GM23338 (cell line): ENCODE measurements around the gene DIP2C. TPM values are rescaled to one million over a fixed set of nuclear protein-coding genes. Genes with fewer than 3 reads are reported as not detected.

ENCODE experiments used
- ATAC-seq: fragments of 200-7000 bp; cut with Tn5 transposase; 3 replicates; pipeline ENCODE4 v1.9.1; 2020
- DNase-seq: peaks from one replicate; pipeline ENCODE4 v3.0.0-alpha.2; 2015; ENCODE audit warnings: low spot score
- H2AFZ ChIP-seq: fragments of 200-600 bp; sonication (generic); 2 replicates; pipeline ENCODE4 v1.8.0; 2016; ENCODE audit warnings: antibody characterized with exemption, mild to moderate bottlenecking, moderate library complexity
- H3F3A ChIP-seq: fragments of 200-600 bp; sonication (generic); replicated peaks from 2 replicates; pipeline ENCODE4 v1.8.0; 2017; ENCODE audit warnings: antibody characterized with exemption, mixed run types, low read depth
- H3K27ac ChIP-seq: fragments of 200-600 bp; sonication (generic); 2 replicates; pipeline ENCODE4 v1.6.1; 2016; ENCODE audit warnings: low read depth
- H3K27me3 ChIP-seq: fragments of 200-600 bp; sonication (generic); 2 replicates; pipeline ENCODE4 v1.8.0; 2016; ENCODE audit warnings: mild to moderate bottlenecking, mixed run types, moderate library complexity; ENCODE audit not compliant: insufficient read depth
- H3K36me3 ChIP-seq: fragments of 200-600 bp; sonication (generic); 2 replicates; pipeline ENCODE4 v1.8.0; 2016; ENCODE audit warnings: mild to moderate bottlenecking; ENCODE audit not compliant: insufficient read depth
- H3K4me1 ChIP-seq: fragments of 200-600 bp; sonication (generic); 2 replicates; pipeline ENCODE4 v1.8.0; 2016; ENCODE audit warnings: mild to moderate bottlenecking, moderate library complexity; ENCODE audit not compliant: insufficient read depth
- H3K4me2 ChIP-seq: fragments of 200-600 bp; sonication (generic); 2 replicates; pipeline ENCODE4 v1.7.1; 2017; ENCODE audit warnings: mixed run types
- H3K4me3 ChIP-seq: fragments of 200-600 bp; sonication (generic); 2 replicates; pipeline ENCODE4 v1.6.1; 2016; ENCODE audit warnings: mixed run types
- H3K79me2 ChIP-seq: fragments of 200-600 bp; sonication (generic); replicated peaks from 2 replicates; pipeline ENCODE4 v1.8.0; 2017; ENCODE audit warnings: mild to moderate bottlenecking; ENCODE audit not compliant: insufficient read depth
- H3K9me2 ChIP-seq: fragments of 200-600 bp; sonication (generic); 2 replicates; pipeline ENCODE4 v1.8.0; 2017; ENCODE audit not compliant: insufficient read depth
- H4K20me1 ChIP-seq: fragments of 200-600 bp; sonication (generic); replicated peaks from 2 replicates; pipeline ENCODE4 v1.8.0; 2017; ENCODE audit warnings: mild to moderate bottlenecking; ENCODE audit not compliant: insufficient read depth
- H3K27ac Mint-ChIP-seq: 2 replicates; pipeline ENCODE4 v1.8.0; 2020; ENCODE audit warnings: inconsistent platforms, mild to moderate bottlenecking, moderate library complexity, mixed read lengths
- H3K27me3 Mint-ChIP-seq: 3 replicates; pipeline ENCODE4 v1.8.0; 2022; ENCODE audit warnings: low read depth, mild to moderate bottlenecking, moderate library complexity, mixed read lengths, inconsistent platforms; ENCODE audit not compliant: insufficient read depth, poor library complexity
- H3K36me3 Mint-ChIP-seq: 3 replicates; pipeline ENCODE4 v1.8.0; 2021; ENCODE audit warnings: low read depth, mild to moderate bottlenecking, inconsistent platforms, moderate library complexity, mixed read lengths
- H3K4me1 Mint-ChIP-seq: 3 replicates; pipeline ENCODE4 v1.8.0; 2020; ENCODE audit warnings: mild to moderate bottlenecking, inconsistent platforms, mixed read lengths
- H3K4me3 Mint-ChIP-seq: 3 replicates; pipeline ENCODE4 v1.8.0; 2021; ENCODE audit warnings: moderate library complexity, mild to moderate bottlenecking, inconsistent platforms, mixed read lengths
- H3K9me3 Mint-ChIP-seq: 3 replicates; pipeline ENCODE4 v1.8.0; 2020; ENCODE audit warnings: moderate library complexity, mild to moderate bottlenecking, inconsistent platforms, mixed read lengths
- CREB1 ChIP-seq: fragments of 250-450 bp; sonication (Bioruptor Pico); IDR thresholded peaks from 2 replicates; pipeline ENCODE4 v1.5.0; 2020; ENCODE audit warnings: low read depth, mild to moderate bottlenecking, moderate library complexity
- CTCF ChIP-seq, 2 experiments: fragments of 200-600 bp in 1 of 2; sonication (generic) in 1 of 2; conservative IDR thresholded peaks; 2 replicates each; pipeline versions ENCODE4 v1.5.1 to v1.6.1; 2016 to 2017; ENCODE audit warnings: antibody characterized with exemption in 2 of 2, low read depth in 2 of 2, mild to moderate bottlenecking in 2 of 2, moderate library complexity in 1 of 2
- ETS1 ChIP-seq: IDR thresholded peaks from 2 replicates; pipeline ENCODE4 v1.6.1; 2016; ENCODE audit warnings: antibody characterized with exemption
- EZH2 ChIP-seq: fragments of 200-600 bp; sonication (generic); IDR thresholded peaks from one replicate; pipeline ENCODE4 v1.8.0; 2017; ENCODE audit warnings: antibody characterized with exemption, mild to moderate bottlenecking, low read depth; ENCODE audit not compliant: unreplicated experiment
- EZH2phosphoT487 ChIP-seq: fragments of 200-600 bp; sonication (generic); IDR thresholded peaks from one replicate; pipeline ENCODE4 v1.8.1; 2018; ENCODE audit warnings: antibody characterized with exemption; ENCODE audit not compliant: unreplicated experiment
- JUNB ChIP-seq: IDR thresholded peaks from one replicate; pipeline ENCODE4 v1.6.1; 2016; ENCODE audit warnings: antibody characterized with exemption; ENCODE audit not compliant: unreplicated experiment
- NANOG ChIP-seq: IDR thresholded peaks from 2 replicates; pipeline ENCODE4 v1.6.1; 2016; ENCODE audit warnings: antibody characterized with exemption, borderline replicate concordance
- POLR2AphosphoS5 ChIP-seq: IDR thresholded peaks from 2 replicates; pipeline ENCODE4 v1.6.1; 2016; ENCODE audit warnings: antibody characterized with exemption, low read depth
- STAT1 ChIP-seq: IDR thresholded peaks from one replicate; pipeline ENCODE4 v1.6.1; 2016; ENCODE audit warnings: antibody characterized with exemption; ENCODE audit not compliant: unreplicated experiment
- ZNF114 ChIP-seq: fragments of 250-450 bp; sonication (Bioruptor Pico); IDR thresholded peaks from 2 replicates; pipeline ENCODE4 v1.5.0; 2020; ENCODE audit warnings: mild to moderate bottlenecking, moderate library complexity
- ZNF331 ChIP-seq: fragments of 250-450 bp; sonication (Bioruptor Pico); IDR thresholded peaks from 2 replicates; pipeline ENCODE4 v1.5.0; 2020; ENCODE audit warnings: low read depth, mild to moderate bottlenecking, moderate library complexity
- polyA plus RNA-seq: library from polyadenylated mRNA; unstranded; fragments of >200 nt; fragmentation: Nextera tagmentation; extraction: Ambion mirVana; gene quantifications from 2 replicates; pipeline ENCODE4 v1.2.1, GENCODE V29; 2016
- total RNA-seq: library from RNA; depleted of rRNA; stranded (reverse); fragments of >200 nt; shearing (Covaris generic); gene quantifications from 2 replicates; pipeline ENCODE4 v1.2.3, GENCODE V29; 2014
- TF ChIP-seq, protein P1 (sequence below): IDR thresholded peaks from one replicate; pipeline ENCODE4 v1.6.1; 2018; ENCODE audit warnings: antibody characterized with exemption; ENCODE audit not compliant: unreplicated experiment
- TF ChIP-seq, protein P2 (sequence below): fragments of 250-450 bp; sonication (Bioruptor Pico); IDR thresholded peaks from 2 replicates; pipeline ENCODE4 v1.5.0; 2020; ENCODE audit warnings: mild to moderate bottlenecking, moderate library complexity

The DIP2C gene
- total and polyA plus RNA-seq, 2 experiments from 2014 or later, result 5.1 to 7.7 TPM

- no peaks in the 10 kb centered on the region for H3K9me3 Mint-ChIP-seq
- Histone ChIP-seq H3K36me3 (no peaks in the 10 kb centered on the region), H2AFZ (no peak overlapping the region), H3F3A (no peaks in the 10 kb centered on the region), H4K20me1 (no peaks in the 10 kb centered on the region), H3K4me2 (no peak overlapping the region), H3K27ac (no peak overlapping the region), H3K27me3 (no peaks in the 10 kb centered on the region), H3K79me2 (no peaks in the 10 kb centered on the region), H3K4me1 (no peaks in the 10 kb centered on the region), H3K4me3 (no peak overlapping the region), H3K9me2 (no peaks in the 10 kb centered on the region)
- H3K4me3 Mint-ChIP-seq, result no peak overlapping the region
- DNase-seq (no peak), ATAC-seq (no peak)
- no peaks in the 10 kb centered on the region; the same call in 2 of the 3 replicates for H3K36me3 Mint-ChIP-seq
- TF ChIP-seq CREB1 (CRISPR knock-in tag), result no peak
- no peak for TF ChIP-seq ETS1
- no peak for TF ChIP-seq CTCF (conservative IDR thresholded peaks at IDR 0.05; ENCODE audit: low read depth in 2 of 2)
- TF ChIP-seq EZH2, result no peak
- no peak for TF ChIP-seq POLR2AphosphoS5
- TF ChIP-seq ZNF114 (CRISPR knock-in tag), result no peak
- no peak for TF ChIP-seq JUNB
- TF ChIP-seq NANOG, result no peak
- TF ChIP-seq EZH2phosphoT487, result no peak
- no peak for TF ChIP-seq STAT1
- no peak for TF ChIP-seq ZNF331
- TF ChIP-seq, protein P1, sequence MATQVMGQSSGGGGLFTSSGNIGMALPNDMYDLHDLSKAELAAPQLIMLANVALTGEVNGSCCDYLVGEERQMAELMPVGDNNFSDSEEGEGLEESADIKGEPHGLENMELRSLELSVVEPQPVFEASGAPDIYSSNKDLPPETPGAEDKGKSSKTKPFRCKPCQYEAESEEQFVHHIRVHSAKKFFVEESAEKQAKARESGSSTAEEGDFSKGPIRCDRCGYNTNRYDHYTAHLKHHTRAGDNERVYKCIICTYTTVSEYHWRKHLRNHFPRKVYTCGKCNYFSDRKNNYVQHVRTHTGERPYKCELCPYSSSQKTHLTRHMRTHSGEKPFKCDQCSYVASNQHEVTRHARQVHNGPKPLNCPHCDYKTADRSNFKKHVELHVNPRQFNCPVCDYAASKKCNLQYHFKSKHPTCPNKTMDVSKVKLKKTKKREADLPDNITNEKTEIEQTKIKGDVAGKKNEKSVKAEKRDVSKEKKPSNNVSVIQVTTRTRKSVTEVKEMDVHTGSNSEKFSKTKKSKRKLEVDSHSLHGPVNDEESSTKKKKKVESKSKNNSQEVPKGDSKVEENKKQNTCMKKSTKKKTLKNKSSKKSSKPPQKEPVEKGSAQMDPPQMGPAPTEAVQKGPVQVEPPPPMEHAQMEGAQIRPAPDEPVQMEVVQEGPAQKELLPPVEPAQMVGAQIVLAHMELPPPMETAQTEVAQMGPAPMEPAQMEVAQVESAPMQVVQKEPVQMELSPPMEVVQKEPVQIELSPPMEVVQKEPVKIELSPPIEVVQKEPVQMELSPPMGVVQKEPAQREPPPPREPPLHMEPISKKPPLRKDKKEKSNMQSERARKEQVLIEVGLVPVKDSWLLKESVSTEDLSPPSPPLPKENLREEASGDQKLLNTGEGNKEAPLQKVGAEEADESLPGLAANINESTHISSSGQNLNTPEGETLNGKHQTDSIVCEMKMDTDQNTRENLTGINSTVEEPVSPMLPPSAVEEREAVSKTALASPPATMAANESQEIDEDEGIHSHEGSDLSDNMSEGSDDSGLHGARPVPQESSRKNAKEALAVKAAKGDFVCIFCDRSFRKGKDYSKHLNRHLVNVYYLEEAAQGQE, result no peak
- TF ChIP-seq, protein P2, sequence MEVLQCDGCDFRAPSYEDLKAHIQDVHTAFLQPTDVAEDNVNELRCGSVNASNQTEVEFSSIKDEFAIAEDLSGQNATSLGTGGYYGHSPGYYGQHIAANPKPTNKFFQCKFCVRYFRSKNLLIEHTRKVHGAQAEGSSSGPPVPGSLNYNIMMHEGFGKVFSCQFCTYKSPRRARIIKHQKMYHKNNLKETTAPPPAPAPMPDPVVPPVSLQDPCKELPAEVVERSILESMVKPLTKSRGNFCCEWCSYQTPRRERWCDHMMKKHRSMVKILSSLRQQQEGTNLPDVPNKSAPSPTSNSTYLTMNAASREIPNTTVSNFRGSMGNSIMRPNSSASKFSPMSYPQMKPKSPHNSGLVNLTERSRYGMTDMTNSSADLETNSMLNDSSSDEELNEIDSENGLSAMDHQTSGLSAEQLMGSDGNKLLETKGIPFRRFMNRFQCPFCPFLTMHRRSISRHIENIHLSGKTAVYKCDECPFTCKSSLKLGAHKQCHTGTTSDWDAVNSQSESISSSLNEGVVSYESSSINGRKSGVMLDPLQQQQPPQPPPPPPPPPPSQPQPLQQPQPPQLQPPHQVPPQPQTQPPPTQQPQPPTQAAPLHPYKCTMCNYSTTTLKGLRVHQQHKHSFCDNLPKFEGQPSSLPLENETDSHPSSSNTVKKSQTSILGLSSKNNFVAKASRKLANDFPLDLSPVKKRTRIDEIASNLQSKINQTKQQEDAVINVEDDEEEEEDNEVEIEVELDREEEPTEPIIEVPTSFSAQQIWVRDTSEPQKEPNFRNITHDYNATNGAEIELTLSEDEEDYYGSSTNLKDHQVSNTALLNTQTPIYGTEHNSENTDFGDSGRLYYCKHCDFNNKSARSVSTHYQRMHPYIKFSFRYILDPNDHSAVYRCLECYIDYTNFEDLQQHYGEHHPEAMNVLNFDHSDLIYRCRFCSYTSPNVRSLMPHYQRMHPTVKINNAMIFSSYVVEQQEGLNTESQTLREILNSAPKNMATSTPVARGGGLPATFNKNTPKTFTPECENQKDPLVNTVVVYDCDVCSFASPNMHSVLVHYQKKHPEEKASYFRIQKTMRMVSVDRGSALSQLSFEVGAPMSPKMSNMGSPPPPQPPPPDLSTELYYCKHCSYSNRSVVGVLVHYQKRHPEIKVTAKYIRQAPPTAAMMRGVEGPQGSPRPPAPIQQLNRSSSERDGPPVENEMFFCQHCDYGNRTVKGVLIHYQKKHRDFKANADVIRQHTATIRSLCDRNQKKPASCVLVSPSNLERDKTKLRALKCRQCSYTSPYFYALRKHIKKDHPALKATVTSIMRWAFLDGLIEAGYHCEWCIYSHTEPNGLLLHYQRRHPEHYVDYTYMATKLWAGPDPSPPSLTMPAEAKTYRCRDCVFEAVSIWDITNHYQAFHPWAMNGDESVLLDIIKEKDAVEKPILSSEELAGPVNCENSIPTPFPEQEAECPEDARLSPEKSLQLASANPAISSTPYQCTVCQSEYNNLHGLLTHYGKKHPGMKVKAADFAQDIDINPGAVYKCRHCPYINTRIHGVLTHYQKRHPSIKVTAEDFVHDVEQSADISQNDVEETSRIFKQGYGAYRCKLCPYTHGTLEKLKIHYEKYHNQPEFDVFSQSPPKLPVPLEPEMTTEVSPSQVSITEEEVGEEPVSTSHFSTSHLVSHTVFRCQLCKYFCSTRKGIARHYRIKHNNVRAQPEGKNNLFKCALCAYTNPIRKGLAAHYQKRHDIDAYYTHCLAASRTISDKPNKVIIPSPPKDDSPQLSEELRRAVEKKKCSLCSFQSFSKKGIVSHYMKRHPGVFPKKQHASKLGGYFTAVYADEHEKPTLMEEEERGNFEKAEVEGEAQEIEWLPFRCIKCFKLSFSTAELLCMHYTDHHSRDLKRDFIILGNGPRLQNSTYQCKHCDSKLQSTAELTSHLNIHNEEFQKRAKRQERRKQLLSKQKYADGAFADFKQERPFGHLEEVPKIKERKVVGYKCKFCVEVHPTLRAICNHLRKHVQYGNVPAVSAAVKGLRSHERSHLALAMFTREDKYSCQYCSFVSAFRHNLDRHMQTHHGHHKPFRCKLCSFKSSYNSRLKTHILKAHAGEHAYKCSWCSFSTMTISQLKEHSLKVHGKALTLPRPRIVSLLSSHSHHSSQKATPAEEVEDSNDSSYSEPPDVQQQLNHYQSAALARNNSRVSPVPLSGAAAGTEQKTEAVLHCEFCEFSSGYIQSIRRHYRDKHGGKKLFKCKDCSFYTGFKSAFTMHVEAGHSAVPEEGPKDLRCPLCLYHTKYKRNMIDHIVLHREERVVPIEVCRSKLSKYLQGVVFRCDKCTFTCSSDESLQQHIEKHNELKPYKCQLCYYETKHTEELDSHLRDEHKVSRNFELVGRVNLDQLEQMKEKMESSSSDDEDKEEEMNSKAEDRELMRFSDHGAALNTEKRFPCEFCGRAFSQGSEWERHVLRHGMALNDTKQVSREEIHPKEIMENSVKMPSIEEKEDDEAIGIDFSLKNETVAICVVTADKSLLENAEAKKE (CRISPR knock-in tag), result no peak
- H3K4me1 Mint-ChIP-seq, result peaks cover 7% of the 10 kb centered on the region; the same call in 1 of the 3 replicates
- H3K27ac Mint-ChIP-seq, result no peak overlapping the region
- peaks cover 7% of the 10 kb centered on the region for H3K27me3 Mint-ChIP-seq
These were observed 326.3 kb downstream of the DIP2C start for GRCh38 chr10:363152-363551.
